HEK293 (cell line): Measurements from ENCODE around the gene LY6G6D.

ENCODE experiments used
- ZBTB7A ChIP-seq: fragments of 450-650 bp; formaldehyde crosslinking; IDR thresholded peaks from 2 replicates; pipeline ENCODE4 v1.5.1; 2016; ENCODE audit warnings: low read depth, missing biosample characterization, missing genetic modification characterization
- ZFP41 ChIP-seq: fragments of 450-650 bp; formaldehyde crosslinking; IDR thresholded peaks from 2 replicates; pipeline ENCODE4 v1.5.1; 2016; ENCODE audit warnings: missing biosample characterization, missing genetic modification characterization, borderline replicate concordance
- ZNF133 ChIP-seq: fragments of 450-650 bp; formaldehyde crosslinking; IDR thresholded peaks from 2 replicates; pipeline ENCODE4 v1.5.1; 2016; ENCODE audit warnings: missing biosample characterization, missing genetic modification characterization
- ZNF138 ChIP-seq: fragments of 450-650 bp; formaldehyde crosslinking; IDR thresholded peaks from 2 replicates; pipeline ENCODE4 v1.5.1; 2016; ENCODE audit warnings: missing biosample characterization, missing genetic modification characterization, borderline replicate concordance
- ZNF560 ChIP-seq: fragments of 450-650 bp; formaldehyde crosslinking; IDR thresholded peaks from 2 replicates; pipeline ENCODE4 v1.5.1; 2017; ENCODE audit warnings: missing biosample characterization, missing genetic modification characterization, borderline replicate concordance
- TF ChIP-seq, protein P1 (sequence below): fragments of 450-650 bp; formaldehyde crosslinking; IDR thresholded peaks from 2 replicates; pipeline ENCODE4 v1.5.1; 2016; ENCODE audit warnings: missing biosample characterization, missing genetic modification characterization

DNA sequence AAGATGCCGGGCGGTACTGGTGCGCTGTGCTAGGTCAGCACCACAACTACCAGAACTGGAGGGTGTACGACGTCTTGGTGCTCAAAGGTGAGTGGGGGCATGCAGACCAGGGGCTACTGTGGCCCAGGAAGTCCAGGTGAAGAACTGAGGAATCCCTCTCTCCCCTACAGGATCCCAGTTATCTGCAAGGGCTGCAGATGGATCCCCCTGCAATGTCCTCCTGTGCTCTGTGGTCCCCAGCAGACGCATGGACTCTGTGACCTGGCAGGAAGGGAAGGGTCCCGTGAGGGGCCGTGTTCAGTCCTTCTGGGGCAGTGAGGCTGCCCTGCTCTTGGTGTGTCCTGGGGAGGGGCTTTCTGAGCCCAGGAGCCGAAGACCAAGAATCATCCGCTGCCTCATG, 7.4 kb upstream of the LY6G6D start:
- TF ChIP-seq, protein P1, sequence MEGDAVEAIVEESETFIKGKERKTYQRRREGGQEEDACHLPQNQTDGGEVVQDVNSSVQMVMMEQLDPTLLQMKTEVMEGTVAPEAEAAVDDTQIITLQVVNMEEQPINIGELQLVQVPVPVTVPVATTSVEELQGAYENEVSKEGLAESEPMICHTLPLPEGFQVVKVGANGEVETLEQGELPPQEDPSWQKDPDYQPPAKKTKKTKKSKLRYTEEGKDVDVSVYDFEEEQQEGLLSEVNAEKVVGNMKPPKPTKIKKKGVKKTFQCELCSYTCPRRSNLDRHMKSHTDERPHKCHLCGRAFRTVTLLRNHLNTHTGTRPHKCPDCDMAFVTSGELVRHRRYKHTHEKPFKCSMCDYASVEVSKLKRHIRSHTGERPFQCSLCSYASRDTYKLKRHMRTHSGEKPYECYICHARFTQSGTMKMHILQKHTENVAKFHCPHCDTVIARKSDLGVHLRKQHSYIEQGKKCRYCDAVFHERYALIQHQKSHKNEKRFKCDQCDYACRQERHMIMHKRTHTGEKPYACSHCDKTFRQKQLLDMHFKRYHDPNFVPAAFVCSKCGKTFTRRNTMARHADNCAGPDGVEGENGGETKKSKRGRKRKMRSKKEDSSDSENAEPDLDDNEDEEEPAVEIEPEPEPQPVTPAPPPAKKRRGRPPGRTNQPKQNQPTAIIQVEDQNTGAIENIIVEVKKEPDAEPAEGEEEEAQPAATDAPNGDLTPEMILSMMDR (tag by site-specific recombination) = no peak
- TF ChIP-seq ZNF560 (no peak), ZBTB7A (no peak), ZNF133 (no peak), ZFP41 (tag by site-specific recombination) (no peak), ZNF138 (tag by site-specific recombination) (no peak)
